HepG2 (cell line): ENCODE data around the gene CEMP1. TPM values are rescaled to one million over a fixed set of nuclear protein-coding genes. Genes with fewer than 3 reads are reported as not detected.

Source experiments
- ATF4 ChIP-seq, 2 experiments: fragments of 450-650 bp in 1 of 2; sonication (generic) in 1 of 2; formaldehyde crosslinking; IDR thresholded peaks; 2 replicates each; pipeline versions ENCODE4 v1.5.0 to v1.8.0; 2020 to 2022; ENCODE audit warnings: mild to moderate bottlenecking in 1 of 2, missing genetic modification reagents in 1 of 2
- CENPX ChIP-seq: sonication (generic); formaldehyde crosslinking; IDR thresholded peaks from 2 replicates; pipeline ENCODE4 v1.9.0; 2021; ENCODE audit warnings: mild to moderate bottlenecking, missing genetic modification reagents, moderate library complexity
- PATZ1 ChIP-seq: sonication (generic); formaldehyde crosslinking; IDR thresholded peaks from 2 replicates; pipeline ENCODE4 v1.4.0; 2020; ENCODE audit warnings: missing genetic modification reagents
- PHF8 ChIP-seq: sonication (generic); formaldehyde crosslinking; IDR thresholded peaks from 2 replicates; pipeline ENCODE4 v1.5.0; 2020; ENCODE audit warnings: missing genetic modification reagents
- RERE ChIP-seq: IDR thresholded peaks from 2 replicates; pipeline ENCODE4 v1.6.1; 2016; ENCODE audit warnings: low read depth, missing genetic modification reagents, missing compliant biosample characterization
- SMARCE1 ChIP-seq: fragments of 450-650 bp; IDR thresholded peaks from 2 replicates; pipeline ENCODE4 v1.6.1; 2017; ENCODE audit warnings: borderline replicate concordance
- SRSF4 ChIP-seq: fragments of 200-400 bp; formaldehyde crosslinking; IDR thresholded peaks from one replicate; pipeline ENCODE4 v1.6.1; 2018; ENCODE audit warnings: mild to moderate bottlenecking, low read depth, low read length, moderate library complexity; ENCODE audit not compliant: poor library complexity, severe bottlenecking
- USF2 ChIP-seq, 2 experiments: sonication (generic) in 1 of 2; formaldehyde crosslinking in 1 of 2; IDR thresholded peaks; 2 replicates each; pipeline versions ENCODE4 v1.5.1 to v1.6.1; 2011 to 2020; ENCODE audit warnings: borderline replicate concordance in 1 of 2, low read depth in 1 of 2, low read length in 1 of 2, mild to moderate bottlenecking in 1 of 2, missing genetic modification reagents in 1 of 2, moderate library complexity in 1 of 2
- YY1 ChIP-seq: IDR thresholded peaks from 2 replicates; pipeline ENCODE4 v1.6.1; 2011; ENCODE audit warnings: low read length, low read depth, moderate library complexity, mild to moderate bottlenecking; ENCODE audit not compliant: insufficient read depth, insufficient replicate concordance
- ZNF550 ChIP-seq: sonication (generic); formaldehyde crosslinking; IDR thresholded peaks from 2 replicates; pipeline ENCODE4 v1.4.0; 2020; ENCODE audit warnings: mild to moderate bottlenecking, missing genetic modification reagents, borderline replicate concordance
- ZNF687 ChIP-seq: sonication (generic); formaldehyde crosslinking; IDR thresholded peaks from 2 replicates; pipeline ENCODE4 v1.5.1; 2020; ENCODE audit warnings: mild to moderate bottlenecking, missing genetic modification reagents, moderate library complexity
- polyA plus RNA-seq, 8 experiments: library from polyadenylated mRNA; depleted of rRNA in 3 of 8; stranded (reverse) in 7 of 8; unstranded in 1 of 8; fragments of >200 nt; fragmentation: Illumina TruSeq in 4 of 8; extraction: Trizol in 4 of 8; gene quantifications; 2 replicates each; pipeline versions ENCODE4 v1.2.1 to v1.2.3, GENCODE V29; 2011 to 2016; ENCODE audit warnings: low read depth in 4 of 8, missing spikeins in 1 of 8, mixed read lengths in 1 of 8; ENCODE audit not compliant: insufficient read depth in 1 of 8
- total RNA-seq, 5 experiments: library from RNA; depleted of rRNA; stranded (reverse); fragments of >200 nt; fragmentation: Illumina TruSeq; extraction: Trizol; gene quantifications; 2 replicates each; pipeline ENCODE4 v1.2.3, GENCODE V29; 2016; ENCODE audit warnings: low read depth in 1 of 5

CEMP1 gene
- total and polyA plus RNA-seq, 2 of the 13 experiments (the other 11 are each of a cell fraction or from before 2014, with no cell fraction given), result not detected

- TF ChIP-seq ZNF687 (CRISPR knock-in tag) (peak; percentile 73), SMARCE1 (no peak), CENPX (CRISPR knock-in tag) (no peak), ZNF550 (CRISPR knock-in tag) (no peak), RERE (no peak), SRSF4 (no peak), USF2 (IDR thresholded peaks at IDR 0.05; ENCODE audit: low read depth, low read length) (no peak), USF2 (CRISPR knock-in tag; IDR thresholded peaks at IDR 0.05; ENCODE audit: borderline replicate concordance) (no peak), ATF4 (CRISPR knock-in tag; IDR thresholded peaks at IDR 0.05) (no peak), YY1 (no peak), PHF8 (no peak), PATZ1 (CRISPR knock-in tag) (peak; percentile 72)
These were observed 30.1 kb downstream of the CEMP1 start (continued) for GRCh38 chr16:2500918-2501750.
